Measurements from ENCODE around the gene IL4R. TPM values are rescaled to one million over a fixed set of nuclear protein-coding genes. Genes with fewer than 3 reads are reported as not detected.

Gene IL4R
- total RNA-seq, 1 experiment from 2014 or later: 28.6 TPM

GRCh38 chr16:27308792-27309191 is 5.0 kb upstream of the IL4R start:
- H3K36me3 Mint-ChIP-seq (ENCODE audit: insufficient read depth in 1 of 3, low read depth in 3 of 3): peaks cover 0 to 8% (median 5%) of the 10 kb centered on the region in 3 experiments; a peak in 4 of 7 replicates

More at GRCh38 chr16:27308792-27309191, 5.0 kb upstream of the IL4R start:
- DNase-seq: no peak
- no peak overlapping the region for H3K27ac ChIP-seq (ENCODE audit: insufficient read length, low read depth, low read length)
- H3K9me3 ChIP-seq (ENCODE audit: control insufficient read depth, low read depth, low read length): no peaks in the 10 kb centered on the region
- H2BK12ac ChIP-seq (ENCODE audit: insufficient read length, low read depth, low read length): no peak overlapping the region
- TF ChIP-seq CTCF (conservative IDR thresholded peaks at IDR 0.05): no peak
- no peak overlapping the region for H3K18ac ChIP-seq (ENCODE audit: insufficient read length, low read depth, low read length)
- Mint-ChIP-seq H3K4me3 (no peak overlapping the region), H3K4me1 (peaks cover 6 to 7% of the 10 kb centered on the region in 2 experiments), H3K27me3 (ENCODE audit: low read depth) (peaks cover 22% of the 10 kb centered on the region), H3K27ac (no peak overlapping the region), H3K9me3 (peaks cover 6 to 9% of the 10 kb centered on the region in 2 experiments; a peak in 3 of 5 replicates)
- no peak overlapping the region for H4K8ac ChIP-seq (replicated peaks; ENCODE audit: insufficient read length, low read depth, low read length)
- no peak overlapping the region for H2BK15ac ChIP-seq (ENCODE audit: low read depth, low read length)
- H3T11ph ChIP-seq (ENCODE audit: low read length): no peak overlapping the region
- no peak overlapping the region for H3K9ac ChIP-seq (ENCODE audit: extremely low read depth, insufficient read length, low read length)
- no peak overlapping the region for H3K14ac ChIP-seq (ENCODE audit: insufficient read depth, low read length)
- H2BK120ac ChIP-seq (ENCODE audit: low read depth, low read length, poor library complexity, severe bottlenecking): no peak overlapping the region
- no peaks in the 10 kb centered on the region for H3K79me2 ChIP-seq (ENCODE audit: insufficient read depth, low read length)
- H4K20me1 ChIP-seq (ENCODE audit: control insufficient read depth, insufficient read depth, insufficient read length): peaks cover 2% of the 10 kb centered on the region
- H3K27me3 ChIP-seq (ENCODE audit: insufficient read depth, low read length): no peaks in the 10 kb centered on the region
- H3K4ac ChIP-seq (ENCODE audit: low read depth, low read length): no peak overlapping the region
- no peak overlapping the region for H2AFZ ChIP-seq (ENCODE audit: low read length)
- H3K4me1 ChIP-seq (ENCODE audit: insufficient read depth, low read length): no peaks in the 10 kb centered on the region
- H3K79me1 ChIP-seq (ENCODE audit: insufficient read depth, low read depth, low read length, poor library complexity, severe bottlenecking): no peaks in the 10 kb centered on the region
- H2BK5ac ChIP-seq (ENCODE audit: insufficient read length, low read length): no peak overlapping the region
- no peak overlapping the region for H3K56ac ChIP-seq (ENCODE audit: insufficient read length, low read depth, low read length)
- peaks cover 4% of the 10 kb centered on the region for H3K23me2 ChIP-seq (ENCODE audit: insufficient read length, low read depth, low read length, poor library complexity, severe bottlenecking)
- no peak overlapping the region for H4K91ac ChIP-seq (ENCODE audit: insufficient read length, low read depth, low read length)
- no peak overlapping the region for H2BK20ac ChIP-seq (ENCODE audit: low read depth, low read length, poor library complexity, severe bottlenecking)
- WGBS (ENCODE audit: extremely low coverage, insufficient read length, low lambda C conversion rate): no CpG with 5 or more reads among the region's 1 CpG
- H4K5ac ChIP-seq (ENCODE audit: insufficient read length, low read depth, low read length): no peak overlapping the region
- H3K4me2 ChIP-seq (ENCODE audit: insufficient read depth, insufficient read length, low read length): no peak overlapping the region
- H3K23ac ChIP-seq (ENCODE audit: insufficient read length, low read depth, low read length): no peak overlapping the region
- H2AK5ac ChIP-seq (ENCODE audit: insufficient read length, low read length): no peak overlapping the region
